Esophagus muscularis mucosa (tissue), 4 donors: ENCODE results near the gene PRPSAP1. TPM values are rescaled to one million over a fixed set of nuclear protein-coding genes. Genes with fewer than 3 reads are reported as not detected.

ENCODE experiments used
- DNase-seq: peaks from one replicate; pipeline ENCODE4 v3.0.0-alpha.2; 2017; ENCODE audit errors: extremely low spot score
- H3K27ac ChIP-seq, 4 donors: fragments of 200-600 bp; sonication (generic); replicated peaks in 1 of 4; 1 replicate in 3 of 4; 2 replicates in 1 of 4; pipeline ENCODE4 v1.5.1; 2016 to 2019; ENCODE audit warnings: mild to moderate bottlenecking in 1 of 4
- H3K27me3 ChIP-seq, 4 donors: fragments of 200-600 bp; sonication (generic); one replicate each; pipeline versions ENCODE4 v1.5.1 to v1.6.0; 2016 to 2019
- H3K36me3 ChIP-seq, 4 donors: fragments of 200-600 bp; sonication (generic); one replicate each; pipeline ENCODE4 v1.5.1; 2016 to 2019
- H3K4me1 ChIP-seq, 4 donors: fragments of 200-600 bp; sonication (generic); one replicate each; pipeline ENCODE4 v1.5.1; 2016 to 2019
- H3K4me3 ChIP-seq, 4 donors: fragments of 200-600 bp; sonication (generic); 1 replicate in 2 of 4; 2 replicates in 2 of 4; pipeline ENCODE4 v1.5.1; 2016 to 2019; ENCODE audit warnings: mild to moderate bottlenecking in 4 of 4, moderate library complexity in 1 of 4
- H3K9me3 ChIP-seq, 4 donors: fragments of 200-600 bp; sonication (generic); 1 replicate in 3 of 4; 2 replicates in 1 of 4; pipeline ENCODE4 v1.5.1; 2016 to 2019
- EP300 ChIP-seq: sonication (generic); formaldehyde crosslinking; IDR thresholded peaks from one replicate; pipeline ENCODE4 v1.6.1; 2017; ENCODE audit warnings: antibody characterized with exemption
- POLR2A ChIP-seq: fragments of 450-650 bp; IDR thresholded peaks from one replicate; pipeline ENCODE4 v1.6.1; 2017; ENCODE audit warnings: antibody characterized with exemption, moderate library complexity, mild to moderate bottlenecking, low read depth
- POLR2AphosphoS5 ChIP-seq, 2 donors: sonication (generic); formaldehyde crosslinking; IDR thresholded peaks; one replicate each; pipeline ENCODE4 v1.6.1; 2017; ENCODE audit warnings: antibody characterized with exemption in 2 of 2
- WGBS: methylation state at CpG from one replicate; pipeline ENCODE4 v1.1.5; 2018; 5-methylcytosine and 5-hydroxymethylcytosine counted together
- intact Hi-C: fragments of 100-400 bp; cut with DNase I; formaldehyde crosslinking; loops from one replicate; pipeline ENCODE4 v1.15.1; 2023
- total RNA-seq, 4 donors: library from RNA; depleted of rRNA; stranded (reverse); fragments of >200 nt; gene quantifications; one replicate each; pipeline versions ENCODE4 v1.1.0 to v1.2.1, GENCODE V29; 2016
- TF ChIP-seq, protein P1 (sequence below), 3 experiments: fragments of 200-600 bp in 2 of 3; fragments of 450-650 bp in 1 of 3; sonication (generic) in 2 of 3; IDR thresholded peaks; one replicate each; pipeline ENCODE4 v1.5.1; 2017 to 2019; ENCODE audit warnings: antibody characterized with exemption in 3 of 3, mild to moderate bottlenecking in 2 of 3, moderate library complexity in 1 of 3

PRPSAP1 gene
- total RNA-seq, 4 donors from 2014 or later = 37.3 to 71.4 (median 50.4) TPM

DNA sequence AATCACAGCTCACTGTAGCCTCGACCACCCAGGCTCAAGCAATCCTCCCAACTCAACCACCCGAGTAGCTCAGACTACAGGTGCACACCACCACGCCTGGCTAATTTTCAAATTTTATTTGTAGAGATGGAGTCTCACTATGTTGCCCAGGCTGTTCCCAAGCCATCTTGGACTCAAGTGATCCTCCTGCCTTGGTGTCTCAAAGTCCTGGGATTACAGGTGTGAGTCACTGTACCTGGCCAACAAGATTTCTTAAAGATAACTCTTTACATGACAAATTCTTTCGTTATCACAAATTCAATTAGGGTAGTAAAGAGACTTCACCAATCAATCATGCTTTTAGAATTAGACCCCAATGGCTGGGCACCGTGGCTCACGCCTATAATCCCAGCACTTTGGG, 12.4 kb downstream of the PRPSAP1 start:
- TF ChIP-seq, protein P1, sequence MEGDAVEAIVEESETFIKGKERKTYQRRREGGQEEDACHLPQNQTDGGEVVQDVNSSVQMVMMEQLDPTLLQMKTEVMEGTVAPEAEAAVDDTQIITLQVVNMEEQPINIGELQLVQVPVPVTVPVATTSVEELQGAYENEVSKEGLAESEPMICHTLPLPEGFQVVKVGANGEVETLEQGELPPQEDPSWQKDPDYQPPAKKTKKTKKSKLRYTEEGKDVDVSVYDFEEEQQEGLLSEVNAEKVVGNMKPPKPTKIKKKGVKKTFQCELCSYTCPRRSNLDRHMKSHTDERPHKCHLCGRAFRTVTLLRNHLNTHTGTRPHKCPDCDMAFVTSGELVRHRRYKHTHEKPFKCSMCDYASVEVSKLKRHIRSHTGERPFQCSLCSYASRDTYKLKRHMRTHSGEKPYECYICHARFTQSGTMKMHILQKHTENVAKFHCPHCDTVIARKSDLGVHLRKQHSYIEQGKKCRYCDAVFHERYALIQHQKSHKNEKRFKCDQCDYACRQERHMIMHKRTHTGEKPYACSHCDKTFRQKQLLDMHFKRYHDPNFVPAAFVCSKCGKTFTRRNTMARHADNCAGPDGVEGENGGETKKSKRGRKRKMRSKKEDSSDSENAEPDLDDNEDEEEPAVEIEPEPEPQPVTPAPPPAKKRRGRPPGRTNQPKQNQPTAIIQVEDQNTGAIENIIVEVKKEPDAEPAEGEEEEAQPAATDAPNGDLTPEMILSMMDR (IDR thresholded peaks at IDR 0.05) = no peak
- TF ChIP-seq POLR2AphosphoS5 (IDR thresholded peaks at IDR 0.05) = no peak
- TF ChIP-seq POLR2A = no peak
- no peak for TF ChIP-seq EP300
- intact Hi-C loops = no loop called here
- Histone ChIP-seq H3K4me3 (no peak overlapping the region), H3K4me1 (peaks cover 5 to 14% (median 9%) of the 10 kb centered on the region in 4 donors), H3K27ac (no peak overlapping the region), H3K27me3 (no peaks in the 10 kb centered on the region), H3K36me3 (peaks cover 19 to 54% (median 44%) of the 10 kb centered on the region in 4 donors), H3K9me3 (no peaks in the 10 kb centered on the region)
- DNase-seq = no peak
- 94% methylated on average over 6 of the region's 6 CpGs for WGBS

DNA sequence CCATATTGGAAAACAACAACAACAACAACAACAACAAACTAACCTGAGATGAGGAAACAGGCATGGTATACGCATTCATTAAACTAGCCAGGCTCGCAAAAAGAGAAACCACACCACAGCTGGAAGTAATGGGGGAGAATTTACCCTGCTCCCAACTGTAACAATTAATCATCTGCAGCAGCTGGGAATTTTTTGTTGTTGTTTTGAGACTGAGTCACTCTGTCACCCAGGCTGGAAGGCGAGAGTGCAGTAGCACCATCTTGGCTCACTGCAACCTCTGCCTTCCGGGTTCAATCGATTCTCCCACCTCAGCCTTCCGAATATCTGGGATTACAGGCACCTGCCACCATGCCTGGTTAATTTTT, 16.3 kb downstream of the PRPSAP1 start:
- Histone ChIP-seq H3K9me3 (no peaks in the 10 kb centered on the region), H3K27ac (no peak overlapping the region), H3K36me3 (peaks cover 0 to 18% (median 9%) of the 10 kb centered on the region in 4 donors), H3K4me1 (peaks cover 5 to 14% (median 9%) of the 10 kb centered on the region in 4 donors), H3K4me3 (no peak overlapping the region), H3K27me3 (no peaks in the 10 kb centered on the region)
- no peak for TF ChIP-seq EP300
- no peak for TF ChIP-seq POLR2A
- TF ChIP-seq POLR2AphosphoS5 (IDR thresholded peaks at IDR 0.05) = no peak
- TF ChIP-seq, protein P1 (IDR thresholded peaks at IDR 0.05) = no peak
- no peak for DNase-seq
- 79% methylated on average over 6 of the region's 6 CpGs for WGBS
- intact Hi-C loops = no loop called here

DNA sequence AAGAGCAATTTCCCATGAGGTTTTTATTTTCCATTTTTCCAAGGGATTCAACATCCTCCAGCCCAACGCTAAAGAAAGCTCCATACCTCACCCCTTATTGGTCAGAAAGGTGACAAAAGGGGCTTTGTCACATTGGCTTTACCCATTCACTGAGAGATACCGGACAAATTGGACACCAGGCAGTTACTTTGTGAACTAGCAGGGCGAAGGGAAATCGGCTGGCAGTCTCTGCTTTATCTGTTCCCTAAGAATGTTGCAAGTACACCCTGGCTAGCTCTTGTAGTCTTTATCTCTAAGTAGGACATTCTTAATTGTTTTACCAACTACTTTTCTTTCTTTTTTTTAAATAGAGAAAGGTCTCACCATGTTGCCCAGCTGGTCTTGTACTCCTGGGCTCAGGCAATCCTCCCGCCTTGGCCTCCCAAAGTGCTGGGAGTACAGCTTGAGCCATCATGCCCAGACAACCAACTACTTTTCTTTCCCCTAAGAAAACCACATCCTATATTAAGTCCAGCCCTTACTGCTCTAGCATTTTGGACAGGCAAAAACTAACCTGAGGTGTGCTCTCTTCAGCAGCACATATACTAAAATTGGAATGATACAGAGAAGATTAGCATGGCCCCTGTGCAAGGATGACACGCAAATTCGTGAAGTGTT, 16.8 kb downstream of the PRPSAP1 start:
- H3K9me3 ChIP-seq = no peaks in the 10 kb centered on the region
- WGBS = 86% methylated on average over 7 of the region's 7 CpGs
- H3K4me3 ChIP-seq = no peak overlapping the region
- DNase-seq = no peak
- H3K27ac ChIP-seq = no peak overlapping the region
- intact Hi-C loops = no loop called here
- H3K27me3 ChIP-seq = no peaks in the 10 kb centered on the region
- TF ChIP-seq, protein P1 (IDR thresholded peaks at IDR 0.05) = no peak
- TF ChIP-seq EP300 = no peak
- peaks cover 0 to 18% (median 8%) of the 10 kb centered on the region in 4 donors for H3K36me3 ChIP-seq
- peaks cover 5 to 14% (median 9%) of the 10 kb centered on the region in 4 donors for H3K4me1 ChIP-seq

DNA sequence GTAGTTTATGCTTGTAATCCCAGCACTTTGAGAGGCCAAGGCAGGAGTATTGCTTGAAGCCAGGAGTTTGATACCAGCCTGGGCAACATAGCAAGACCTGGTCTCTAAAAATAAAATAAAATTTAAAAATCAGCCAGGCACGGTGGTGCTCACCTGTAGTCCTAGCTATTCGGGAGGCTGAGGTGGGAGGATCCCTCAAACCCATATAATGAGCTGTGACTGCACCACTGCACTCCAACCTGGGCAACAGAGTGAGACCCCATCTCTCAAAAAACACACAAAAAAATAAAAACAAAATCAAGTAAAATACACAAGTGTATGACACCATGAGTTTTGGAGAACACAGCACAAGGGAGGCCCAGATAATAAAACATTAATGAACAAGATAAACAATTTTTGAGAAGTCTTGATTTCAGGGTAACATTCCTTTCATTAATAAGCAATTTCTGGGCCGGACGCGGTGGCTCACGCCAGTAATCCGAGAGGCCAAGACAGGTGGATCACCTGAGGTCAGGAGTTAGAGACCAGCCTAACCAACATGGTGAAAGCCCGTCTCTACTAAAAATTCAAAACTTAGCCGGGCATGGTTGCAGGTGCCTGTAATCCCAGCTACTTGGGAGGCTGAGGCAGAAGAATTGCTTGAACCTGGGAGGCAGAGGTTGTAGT, 17.9 kb downstream of the PRPSAP1 start:
- Histone ChIP-seq H3K27me3 (no peaks in the 10 kb centered on the region), H3K27ac (no peak overlapping the region), H3K4me1 (peaks cover 5 to 14% (median 9%) of the 10 kb centered on the region in 4 donors), H3K9me3 (no peaks in the 10 kb centered on the region), H3K4me3 (no peak overlapping the region), H3K36me3 (peaks cover 0 to 22% (median 13%) of the 10 kb centered on the region in 4 donors)
- DNase-seq = no peak
- WGBS = 98% methylated on average over 9 of the region's 9 CpGs
- TF ChIP-seq POLR2AphosphoS5 (IDR thresholded peaks at IDR 0.05) = no peak
- TF ChIP-seq, protein P1 (IDR thresholded peaks at IDR 0.05) = no peak
- TF ChIP-seq EP300 = no peak
- no peak for TF ChIP-seq POLR2A
- intact Hi-C loops = no loop called here
